ENCODE data around the gene KIAA0586. TPM values are rescaled to one million over a fixed set of nuclear protein-coding genes. Genes with fewer than 3 reads are reported as not detected.

KIAA0586 gene
- total RNA-seq, 1 donor from 2014 or later, result 13.3 TPM

DNA sequence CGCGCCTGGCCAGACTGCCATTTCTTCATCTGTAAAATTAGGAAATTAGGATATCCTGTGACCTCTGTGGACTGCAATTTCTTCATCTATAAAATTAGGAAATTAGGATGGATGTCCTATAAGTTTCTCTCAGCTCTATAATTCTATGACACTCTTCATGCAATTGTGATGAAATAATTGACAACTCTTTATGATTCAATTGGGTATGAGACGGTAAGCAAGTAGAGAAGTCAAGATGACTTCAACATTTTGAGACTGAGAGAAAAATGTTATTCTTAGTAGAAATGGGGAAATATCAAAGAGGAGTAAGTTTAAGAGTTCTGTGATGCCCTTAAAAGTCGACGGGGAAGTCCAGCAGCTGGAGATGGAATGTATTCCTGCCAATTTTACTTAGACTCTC is 12.0 kb downstream of the KIAA0586 start:
- TF ChIP-seq POLR2AphosphoS5 (IDR thresholded peaks at IDR 0.05; ENCODE audit: insufficient read depth in 1 of 2, low read depth in 1 of 2) (no peak), POLR2A (IDR thresholded peaks at IDR 0.05) (no peak)
- TF ChIP-seq, protein P1, sequence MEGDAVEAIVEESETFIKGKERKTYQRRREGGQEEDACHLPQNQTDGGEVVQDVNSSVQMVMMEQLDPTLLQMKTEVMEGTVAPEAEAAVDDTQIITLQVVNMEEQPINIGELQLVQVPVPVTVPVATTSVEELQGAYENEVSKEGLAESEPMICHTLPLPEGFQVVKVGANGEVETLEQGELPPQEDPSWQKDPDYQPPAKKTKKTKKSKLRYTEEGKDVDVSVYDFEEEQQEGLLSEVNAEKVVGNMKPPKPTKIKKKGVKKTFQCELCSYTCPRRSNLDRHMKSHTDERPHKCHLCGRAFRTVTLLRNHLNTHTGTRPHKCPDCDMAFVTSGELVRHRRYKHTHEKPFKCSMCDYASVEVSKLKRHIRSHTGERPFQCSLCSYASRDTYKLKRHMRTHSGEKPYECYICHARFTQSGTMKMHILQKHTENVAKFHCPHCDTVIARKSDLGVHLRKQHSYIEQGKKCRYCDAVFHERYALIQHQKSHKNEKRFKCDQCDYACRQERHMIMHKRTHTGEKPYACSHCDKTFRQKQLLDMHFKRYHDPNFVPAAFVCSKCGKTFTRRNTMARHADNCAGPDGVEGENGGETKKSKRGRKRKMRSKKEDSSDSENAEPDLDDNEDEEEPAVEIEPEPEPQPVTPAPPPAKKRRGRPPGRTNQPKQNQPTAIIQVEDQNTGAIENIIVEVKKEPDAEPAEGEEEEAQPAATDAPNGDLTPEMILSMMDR (IDR thresholded peaks at IDR 0.05), result no peak
- Histone ChIP-seq H3K27me3 (no peaks in the 10 kb centered on the region), H3K9me3 (no peaks in the 10 kb centered on the region), H3K4me1 (no peaks in the 10 kb centered on the region), H3K4me3 (no peak overlapping the region), H3K27ac (no peak overlapping the region), H3K36me3 (peaks cover 2 to 31% of the 10 kb centered on the region in 2 donors)
- DNase-seq (ENCODE audit: extremely low spot score in 2 of 2), result no peak
- intact Hi-C loops (cut with DNase I), result no loop called here

DNA sequence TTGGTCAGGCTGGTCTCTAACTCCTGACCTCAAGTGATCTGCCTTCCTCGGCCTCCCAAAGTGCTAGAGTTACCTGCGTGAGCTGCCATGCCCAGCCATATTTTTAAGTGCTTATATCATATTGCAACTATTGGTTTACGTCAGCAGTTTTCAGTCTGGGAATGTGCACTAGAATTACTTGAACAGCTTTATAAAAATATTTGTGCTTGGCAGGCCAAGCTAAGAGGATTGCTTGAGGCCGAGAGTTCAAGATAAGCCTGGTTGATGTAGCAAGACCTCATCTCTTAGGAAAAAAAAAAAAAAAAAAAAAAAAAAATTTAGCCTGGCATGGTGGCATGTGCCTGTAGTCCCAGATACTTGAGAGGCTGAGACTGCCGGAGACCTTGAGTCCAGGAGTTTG is 17.1 kb downstream of the KIAA0586 start:
- no peaks in the 10 kb centered on the region for H3K9me3 ChIP-seq
- no peak for TF ChIP-seq POLR2A (IDR thresholded peaks at IDR 0.05)
- TF ChIP-seq POLR2AphosphoS5 (IDR thresholded peaks at IDR 0.05; ENCODE audit: insufficient read depth in 1 of 2, low read depth in 1 of 2), result no peak
- TF ChIP-seq, protein P1 (IDR thresholded peaks at IDR 0.05), result no peak
- intact Hi-C loops (cut with DNase I), result no loop called here
- no peak overlapping the region for H3K4me3 ChIP-seq
- H3K27me3 ChIP-seq, result no peaks in the 10 kb centered on the region
- no peak overlapping the region for H3K27ac ChIP-seq
- H3K4me1 ChIP-seq, result no peaks in the 10 kb centered on the region
- H3K36me3 ChIP-seq, result peaks cover 3 to 30% of the 10 kb centered on the region in 2 donors
- DNase-seq (ENCODE audit: extremely low spot score in 2 of 2), result no peak

DNA sequence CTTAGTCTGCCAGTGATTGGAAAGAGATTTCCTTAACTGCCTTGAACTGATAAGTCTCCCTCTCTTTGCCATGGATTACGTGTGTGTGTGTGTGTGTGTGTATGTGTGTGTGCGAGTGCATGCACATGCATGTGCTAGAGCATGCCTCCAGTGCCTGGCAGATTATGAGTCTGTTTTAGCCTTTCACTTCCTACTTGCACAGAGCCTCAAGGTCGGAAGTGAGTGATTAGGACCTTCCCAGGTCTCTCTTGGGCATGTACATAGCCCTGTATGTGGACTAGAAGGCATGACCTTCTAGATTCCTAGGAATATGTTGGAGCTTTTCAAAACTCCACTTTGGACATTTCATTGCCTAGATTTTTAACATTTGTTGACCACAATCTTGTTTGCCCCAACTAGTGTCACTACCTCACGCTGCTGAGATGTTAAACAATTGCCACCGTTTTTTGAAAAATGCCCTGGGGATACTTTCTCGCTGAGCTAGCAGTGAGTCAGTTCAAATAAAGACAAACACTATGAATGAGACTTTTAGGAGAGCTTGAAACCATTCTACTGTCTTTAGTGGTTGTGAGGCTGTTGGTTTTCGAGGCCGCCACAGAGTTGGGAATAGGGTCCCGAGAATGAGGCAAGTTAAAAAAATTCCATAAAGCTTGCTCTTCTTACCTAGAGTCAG is 28.2 kb downstream of the KIAA0586 start:
- no peak overlapping the region for H3K4me3 ChIP-seq
- H3K36me3 ChIP-seq, result peaks cover 0 to 29% of the 10 kb centered on the region in 2 donors
- no peaks in the 10 kb centered on the region for H3K4me1 ChIP-seq
- no peak overlapping the region for H3K27ac ChIP-seq
- no peak for DNase-seq (ENCODE audit: extremely low spot score in 2 of 2)
- no peaks in the 10 kb centered on the region for H3K9me3 ChIP-seq
- intact Hi-C loops (cut with DNase I), result loop anchor here (1.0 kb wide), 1 partner anchor 32 kb away; no protein-coding TSS in a partner anchor
- no peaks in the 10 kb centered on the region for H3K27me3 ChIP-seq
- TF ChIP-seq, protein P1 (IDR thresholded peaks at IDR 0.05), result no peak
- TF ChIP-seq POLR2AphosphoS5 (IDR thresholded peaks at IDR 0.05; ENCODE audit: insufficient read depth in 1 of 2, low read depth in 1 of 2) (no peak), POLR2A (IDR thresholded peaks at IDR 0.05) (no peak)

DNA sequence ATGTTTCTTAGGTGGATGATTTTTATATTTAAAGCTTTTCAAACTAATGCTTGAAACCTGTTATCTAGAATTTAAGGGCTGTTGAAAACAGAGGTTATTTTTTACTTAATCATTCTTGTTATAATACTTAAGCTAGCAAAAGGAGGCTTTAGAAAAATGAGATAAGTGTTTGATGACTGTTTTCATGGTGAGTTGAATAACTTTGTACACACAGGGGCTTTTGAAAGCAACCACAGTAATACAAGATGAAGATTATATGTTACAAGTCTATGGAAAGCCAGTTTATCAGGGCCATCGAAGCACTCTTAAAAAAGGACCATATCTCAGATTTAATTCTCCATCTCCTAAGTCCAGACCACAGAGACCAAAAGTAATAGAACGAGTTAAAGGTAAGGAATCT is 33.3 kb downstream of the KIAA0586 start:
- no peak overlapping the region for H3K4me3 ChIP-seq
- no peaks in the 10 kb centered on the region for H3K9me3 ChIP-seq
- H3K4me1 ChIP-seq, result no peaks in the 10 kb centered on the region
- DNase-seq (ENCODE audit: extremely low spot score in 2 of 2), result no peak
- no peaks in the 10 kb centered on the region for H3K27me3 ChIP-seq
- TF ChIP-seq, protein P1 (IDR thresholded peaks at IDR 0.05), result no peak
- TF ChIP-seq POLR2AphosphoS5 (IDR thresholded peaks at IDR 0.05; ENCODE audit: insufficient read depth in 1 of 2, low read depth in 1 of 2) (no peak), POLR2A (IDR thresholded peaks at IDR 0.05) (no peak)
- H3K36me3 ChIP-seq, result peaks cover 0 to 6% of the 10 kb centered on the region in 2 donors
- no peak overlapping the region for H3K27ac ChIP-seq
- intact Hi-C loops (cut with DNase I), result no loop called here

DNA sequence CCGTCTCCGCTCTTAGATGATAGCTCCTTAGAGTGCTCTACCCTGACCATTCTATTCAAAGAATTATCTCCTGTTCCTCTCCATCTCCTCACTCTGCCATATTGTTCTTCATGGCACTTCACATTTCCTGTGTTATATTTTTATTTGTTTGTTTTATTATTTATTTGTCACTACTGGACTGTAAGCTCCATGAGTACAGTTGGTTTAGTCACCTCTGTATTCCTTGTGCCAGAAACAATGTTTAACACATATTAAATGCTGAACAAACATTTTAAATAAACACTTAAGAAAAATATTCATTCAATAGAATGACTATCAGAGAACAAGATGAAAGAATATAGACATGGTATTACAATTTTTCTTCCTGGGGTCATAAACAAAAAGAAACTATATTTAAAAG is 35.6 kb downstream of the KIAA0586 start:
- DNase-seq (ENCODE audit: extremely low spot score in 2 of 2), result no peak
- intact Hi-C loops (cut with DNase I), result no loop called here
- Histone ChIP-seq H3K36me3 (peaks cover 0 to 10% of the 10 kb centered on the region in 2 donors), H3K9me3 (no peaks in the 10 kb centered on the region), H3K27ac (no peak overlapping the region), H3K27me3 (no peaks in the 10 kb centered on the region), H3K4me1 (no peaks in the 10 kb centered on the region), H3K4me3 (no peak overlapping the region)
- TF ChIP-seq POLR2A (IDR thresholded peaks at IDR 0.05) (no peak), POLR2AphosphoS5 (IDR thresholded peaks at IDR 0.05; ENCODE audit: insufficient read depth in 1 of 2, low read depth in 1 of 2) (no peak)
- TF ChIP-seq, protein P1 (IDR thresholded peaks at IDR 0.05), result no peak

Data from vagina (tissue), 2 donors.